Measurements from ENCODE around the gene TMEM125. TPM values are rescaled to one million over a fixed set of nuclear protein-coding genes. Genes with fewer than 3 reads are reported as not detected.

TMEM125 gene
- total and polyA plus RNA-seq, 9 of the 15 experiments (the other 6 are each of a cell fraction or from before 2014, with no cell fraction given), result 0.07 to 0.08 TPM; not detected in 7

DNA sequence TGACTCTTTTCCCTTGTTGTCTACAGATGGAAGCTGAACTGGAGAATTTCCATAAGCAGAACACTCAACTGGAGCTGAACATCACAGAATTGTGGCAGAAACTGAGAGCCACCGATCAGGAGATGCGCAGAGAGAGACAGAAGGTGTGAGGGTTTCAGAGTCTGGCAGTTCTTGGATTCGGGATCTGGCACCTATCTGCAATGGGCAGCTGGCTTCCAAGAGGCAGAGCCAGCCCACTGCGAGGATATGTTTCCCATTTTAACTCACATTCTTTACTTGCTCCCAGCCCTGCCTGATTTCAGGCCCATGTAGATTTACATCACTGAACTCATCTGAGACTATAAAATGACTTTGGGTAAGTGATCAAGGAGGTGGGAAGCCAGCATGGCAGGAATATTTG, 37.3 kb upstream of the TMEM125 start:
- FAIRE-seq (no peak), DNase-seq (ENCODE audit: extremely low read depth in 1 of 4, low spot score in 3 of 4) (no peak), ATAC-seq (no peak)
- ChIA-PET POLR2A (interaction anchor here (1.1 to 1.7 kb wide), 2 partner anchors 26 to 182 kb away, joined by 3 to 5 read pairs; no protein-coding TSS in a partner anchor), CTCF (ENCODE audit: low intra/inter-chr PET ratio) (no interaction called here)
- peaks cover 10% of the 10 kb centered on the region; the same call in 1 of the 2 replicates for H4K20me1 ChIP-seq (replicated peaks; ENCODE audit: control insufficient read depth, insufficient read depth, low read length)
- no peak overlapping the region for H2AFZ ChIP-seq (ENCODE audit: low read depth, low read length)
- TF ChIP-seq KDM4B (IDR thresholded peaks at IDR 0.05; ENCODE audit: borderline replicate concordance in 2 of 2, low read depth in 1 of 2) (no peak), NCOA6 (IDR thresholded peaks at IDR 0.05) (no peak), NFE2L1 (tag; IDR thresholded peaks at IDR 0.05; ENCODE audit: borderline replicate concordance, low read depth) (no peak), HMGN3 (IDR thresholded peaks at IDR 0.05; ENCODE audit: borderline replicate concordance, extremely low read depth, insufficient read length, low read depth, low read length) (no peak)
- H3K79me2 ChIP-seq (ENCODE audit: control insufficient read depth, insufficient read depth, low read length), result no peaks in the 10 kb centered on the region
- H3K4me1 ChIP-seq (replicated peaks in 1 of 2; ENCODE audit: control insufficient read depth in 2 of 2, insufficient read depth in 2 of 2, low read length in 2 of 2), result 0 out of 5 replicates have a peak, but pooled peaks cover 0 to under 1% of the 10 kb centered on the region in 2 experiments
- H3K9ac ChIP-seq (ENCODE audit: insufficient read depth in 1 of 2, low read depth in 2 of 2, low read length in 2 of 2), result no peak overlapping the region
- peaks cover 26 to 63% of the 10 kb centered on the region in 2 experiments for H3K27me3 ChIP-seq (ENCODE audit: control insufficient read depth in 2 of 2, insufficient read depth in 2 of 2, low read length in 2 of 2)
- intact Hi-C loops (cut with micrococcal nuclease), result no loop called here
- in situ Hi-C loops (cut with MboI), result loop anchor here (10.0 kb wide), 1 partner anchor 702 kb away; the partner anchor contains the start of gene ARTN
- no peak overlapping the region for H3K4me3 ChIP-seq
- no peak overlapping the region for H3K4me2 ChIP-seq (ENCODE audit: insufficient read depth, low read length)
- H3K9me1 ChIP-seq (ENCODE audit: control insufficient read depth, insufficient read depth, low read length), result no peaks in the 10 kb centered on the region
- no peaks in the 10 kb centered on the region for H3K9me3 ChIP-seq (replicated peaks; ENCODE audit: control insufficient read depth, insufficient read depth, low read depth, low read length)
- no TSS peak for BruUV-seq (replicated peaks)
- H3K36me3 ChIP-seq (ENCODE audit: control insufficient read depth, insufficient read depth, low read length), result no peaks in the 10 kb centered on the region
- WGBS (ENCODE audit: insufficient coverage, low coverage, missing lambda C conversion rate), result 25% methylated on average over 4 of the region's 4 CpGs
- no peak overlapping the region for H3K27ac ChIP-seq (ENCODE audit: extremely low read depth, low read depth, low read length)

GRCh38 chr1:43233631-43234030, 36.2 kb upstream of the TMEM125 start:
- in situ Hi-C loops (cut with MboI), result loop anchor here (10.0 kb wide), 1 partner anchor 701 kb away; the partner anchor contains the start of gene ARTN
- DNase-seq (ENCODE audit: extremely low read depth in 1 of 4, low spot score in 3 of 4) (no peak), FAIRE-seq (no peak), ATAC-seq (no peak)
- Histone ChIP-seq H2AFZ (ENCODE audit: low read depth, low read length) (no peak overlapping the region), H3K4me3 (no peak overlapping the region), H3K4me2 (ENCODE audit: insufficient read depth, low read length) (no peak overlapping the region), H3K4me1 (replicated peaks in 1 of 2; ENCODE audit: control insufficient read depth in 2 of 2, insufficient read depth in 2 of 2, low read length in 2 of 2) (no peaks in the 10 kb centered on the region), H4K20me1 (replicated peaks; ENCODE audit: control insufficient read depth, insufficient read depth, low read length) (peaks cover 5% of the 10 kb centered on the region; the same call in 1 of the 2 replicates), H3K36me3 (ENCODE audit: control insufficient read depth, insufficient read depth, low read length) (no peaks in the 10 kb centered on the region), H3K9me3 (replicated peaks; ENCODE audit: control insufficient read depth, insufficient read depth, low read depth, low read length) (no peaks in the 10 kb centered on the region), H3K79me2 (ENCODE audit: control insufficient read depth, insufficient read depth, low read length) (no peaks in the 10 kb centered on the region), H3K27ac (ENCODE audit: extremely low read depth, low read depth, low read length) (no peak overlapping the region), H3K27me3 (ENCODE audit: control insufficient read depth in 2 of 2, insufficient read depth in 2 of 2, low read length in 2 of 2) (peaks cover 26 to 63% of the 10 kb centered on the region in 2 experiments), H3K9ac (ENCODE audit: insufficient read depth in 1 of 2, low read depth in 2 of 2, low read length in 2 of 2) (no peak overlapping the region), H3K9me1 (ENCODE audit: control insufficient read depth, insufficient read depth, low read length) (no peaks in the 10 kb centered on the region)
- whole genome bisulfite sequencing (ENCODE audit: insufficient coverage, low coverage, missing lambda C conversion rate), result 6% methylated on average over 5 of the region's 5 CpGs
- intact Hi-C loops (cut with micrococcal nuclease), result no loop called here
- ChIA-PET POLR2A (no interaction called here), CTCF (ENCODE audit: low intra/inter-chr PET ratio) (no interaction called here)
- no TSS peak for BruUV-seq (replicated peaks)
- TF ChIP-seq, protein P1, sequence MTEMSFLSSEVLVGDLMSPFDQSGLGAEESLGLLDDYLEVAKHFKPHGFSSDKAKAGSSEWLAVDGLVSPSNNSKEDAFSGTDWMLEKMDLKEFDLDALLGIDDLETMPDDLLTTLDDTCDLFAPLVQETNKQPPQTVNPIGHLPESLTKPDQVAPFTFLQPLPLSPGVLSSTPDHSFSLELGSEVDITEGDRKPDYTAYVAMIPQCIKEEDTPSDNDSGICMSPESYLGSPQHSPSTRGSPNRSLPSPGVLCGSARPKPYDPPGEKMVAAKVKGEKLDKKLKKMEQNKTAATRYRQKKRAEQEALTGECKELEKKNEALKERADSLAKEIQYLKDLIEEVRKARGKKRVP (CRISPR knock-in tag; IDR thresholded peaks at IDR 0.05), result no peak
- TF ChIP-seq, protein P2, sequence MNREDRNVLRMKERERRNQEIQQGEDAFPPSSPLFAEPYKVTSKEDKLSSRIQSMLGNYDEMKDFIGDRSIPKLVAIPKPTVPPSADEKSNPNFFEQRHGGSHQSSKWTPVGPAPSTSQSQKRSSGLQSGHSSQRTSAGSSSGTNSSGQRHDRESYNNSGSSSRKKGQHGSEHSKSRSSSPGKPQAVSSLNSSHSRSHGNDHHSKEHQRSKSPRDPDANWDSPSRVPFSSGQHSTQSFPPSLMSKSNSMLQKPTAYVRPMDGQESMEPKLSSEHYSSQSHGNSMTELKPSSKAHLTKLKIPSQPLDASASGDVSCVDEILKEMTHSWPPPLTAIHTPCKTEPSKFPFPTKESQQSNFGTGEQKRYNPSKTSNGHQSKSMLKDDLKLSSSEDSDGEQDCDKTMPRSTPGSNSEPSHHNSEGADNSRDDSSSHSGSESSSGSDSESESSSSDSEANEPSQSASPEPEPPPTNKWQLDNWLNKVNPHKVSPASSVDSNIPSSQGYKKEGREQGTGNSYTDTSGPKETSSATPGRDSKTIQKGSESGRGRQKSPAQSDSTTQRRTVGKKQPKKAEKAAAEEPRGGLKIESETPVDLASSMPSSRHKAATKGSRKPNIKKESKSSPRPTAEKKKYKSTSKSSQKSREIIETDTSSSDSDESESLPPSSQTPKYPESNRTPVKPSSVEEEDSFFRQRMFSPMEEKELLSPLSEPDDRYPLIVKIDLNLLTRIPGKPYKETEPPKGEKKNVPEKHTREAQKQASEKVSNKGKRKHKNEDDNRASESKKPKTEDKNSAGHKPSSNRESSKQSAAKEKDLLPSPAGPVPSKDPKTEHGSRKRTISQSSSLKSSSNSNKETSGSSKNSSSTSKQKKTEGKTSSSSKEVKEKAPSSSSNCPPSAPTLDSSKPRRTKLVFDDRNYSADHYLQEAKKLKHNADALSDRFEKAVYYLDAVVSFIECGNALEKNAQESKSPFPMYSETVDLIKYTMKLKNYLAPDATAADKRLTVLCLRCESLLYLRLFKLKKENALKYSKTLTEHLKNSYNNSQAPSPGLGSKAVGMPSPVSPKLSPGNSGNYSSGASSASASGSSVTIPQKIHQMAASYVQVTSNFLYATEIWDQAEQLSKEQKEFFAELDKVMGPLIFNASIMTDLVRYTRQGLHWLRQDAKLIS (CRISPR knock-in tag; IDR thresholded peaks at IDR 0.05), result no peak
- no peak for TF ChIP-seq ZNF449 (CRISPR knock-in tag; IDR thresholded peaks at IDR 0.05)
- TF ChIP-seq ZBTB17 (CRISPR knock-in tag; IDR thresholded peaks at IDR 0.05), result no peak
- no peak for TF ChIP-seq KLF10 (CRISPR knock-in tag; IDR thresholded peaks at IDR 0.05)
